22Rv1 (cell line): Measurements from ENCODE around the gene ZNF799.

Source experiments
- ZFX ChIP-seq: fragments of 450-650 bp; IDR thresholded peaks from 2 replicates; pipeline ENCODE4 v1.6.1; 2017; ENCODE audit warnings: antibody characterized with exemption, borderline replicate concordance
- TF ChIP-seq, protein P1 (sequence below): fragments of 450-650 bp; IDR thresholded peaks from 2 replicates; pipeline ENCODE4 v1.5.1; 2017; ENCODE audit warnings: mild to moderate bottlenecking

DNA sequence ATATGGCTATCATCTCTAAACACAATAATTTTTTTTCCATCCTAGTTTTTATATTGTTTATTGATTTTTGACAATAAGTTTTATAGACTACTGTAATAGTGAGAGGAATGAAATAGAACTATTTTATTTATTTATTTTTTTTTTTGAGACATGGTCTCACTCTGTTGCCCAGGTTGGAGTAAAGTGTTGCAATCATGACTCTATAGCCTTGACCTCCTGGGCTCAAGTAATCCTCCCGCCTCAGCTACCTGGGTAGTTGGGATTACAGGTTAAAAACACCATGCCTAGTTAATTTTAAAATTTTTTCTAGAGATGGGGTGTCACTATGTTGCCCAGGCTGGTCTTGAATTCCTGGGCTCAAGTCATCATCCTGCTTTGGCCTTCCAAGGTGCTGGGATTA is 27.0 kb downstream of the ZNF799 start:
- TF ChIP-seq, protein P1, sequence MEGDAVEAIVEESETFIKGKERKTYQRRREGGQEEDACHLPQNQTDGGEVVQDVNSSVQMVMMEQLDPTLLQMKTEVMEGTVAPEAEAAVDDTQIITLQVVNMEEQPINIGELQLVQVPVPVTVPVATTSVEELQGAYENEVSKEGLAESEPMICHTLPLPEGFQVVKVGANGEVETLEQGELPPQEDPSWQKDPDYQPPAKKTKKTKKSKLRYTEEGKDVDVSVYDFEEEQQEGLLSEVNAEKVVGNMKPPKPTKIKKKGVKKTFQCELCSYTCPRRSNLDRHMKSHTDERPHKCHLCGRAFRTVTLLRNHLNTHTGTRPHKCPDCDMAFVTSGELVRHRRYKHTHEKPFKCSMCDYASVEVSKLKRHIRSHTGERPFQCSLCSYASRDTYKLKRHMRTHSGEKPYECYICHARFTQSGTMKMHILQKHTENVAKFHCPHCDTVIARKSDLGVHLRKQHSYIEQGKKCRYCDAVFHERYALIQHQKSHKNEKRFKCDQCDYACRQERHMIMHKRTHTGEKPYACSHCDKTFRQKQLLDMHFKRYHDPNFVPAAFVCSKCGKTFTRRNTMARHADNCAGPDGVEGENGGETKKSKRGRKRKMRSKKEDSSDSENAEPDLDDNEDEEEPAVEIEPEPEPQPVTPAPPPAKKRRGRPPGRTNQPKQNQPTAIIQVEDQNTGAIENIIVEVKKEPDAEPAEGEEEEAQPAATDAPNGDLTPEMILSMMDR, result no peak
- TF ChIP-seq ZFX, result no peak
